Upper lobe of left lung (tissue), 4 donors: Measurements from ENCODE around the gene ZCCHC7.

ENCODE experiments used
- EP300 ChIP-seq, 4 donors: sonication (generic); formaldehyde crosslinking; IDR thresholded peaks; one replicate each; pipeline ENCODE4 v1.5.1; 2017; ENCODE audit warnings: antibody characterized with exemption in 4 of 4, control low read depth in 2 of 4
- POLR2A ChIP-seq, 4 donors: fragments of 450-650 bp; IDR thresholded peaks; one replicate each; pipeline ENCODE4 v1.5.1; 2016 to 2017; ENCODE audit warnings: antibody characterized with exemption in 4 of 4, mild to moderate bottlenecking in 2 of 4
- POLR2AphosphoS5 ChIP-seq, 2 donors: sonication (generic); formaldehyde crosslinking; IDR thresholded peaks; one replicate each; pipeline ENCODE4 v1.5.1; 2017; ENCODE audit warnings: antibody characterized with exemption in 2 of 2
- TF ChIP-seq, protein P1 (sequence below), 6 experiments: fragments of 450-650 bp in 4 of 6; fragments of 200-600 bp in 2 of 6; sonication (generic) in 2 of 6; IDR thresholded peaks; one replicate each; pipeline ENCODE4 v1.5.1; 2016 to 2019; ENCODE audit warnings: antibody characterized with exemption in 6 of 6

DNA sequence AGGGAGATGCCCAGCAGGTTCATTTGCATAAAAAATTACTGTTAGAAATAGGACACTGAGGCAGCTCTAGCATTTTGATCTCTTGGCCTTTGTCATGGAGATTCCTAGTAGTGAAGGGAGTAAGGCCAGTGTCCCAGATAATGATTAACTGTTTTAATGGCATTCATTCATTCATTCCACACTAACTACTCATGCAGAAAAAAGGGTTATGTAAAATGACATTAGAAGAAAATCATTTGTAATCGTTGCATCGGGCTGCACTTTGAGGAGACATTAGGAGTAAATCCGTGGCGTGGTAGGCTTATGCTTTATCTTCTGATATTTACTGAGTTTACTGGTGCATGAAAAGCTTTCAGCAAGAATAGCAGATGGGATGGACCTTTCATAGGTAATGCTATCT, 219.5 kb downstream of the ZCCHC7 start:
- TF ChIP-seq, protein P1, sequence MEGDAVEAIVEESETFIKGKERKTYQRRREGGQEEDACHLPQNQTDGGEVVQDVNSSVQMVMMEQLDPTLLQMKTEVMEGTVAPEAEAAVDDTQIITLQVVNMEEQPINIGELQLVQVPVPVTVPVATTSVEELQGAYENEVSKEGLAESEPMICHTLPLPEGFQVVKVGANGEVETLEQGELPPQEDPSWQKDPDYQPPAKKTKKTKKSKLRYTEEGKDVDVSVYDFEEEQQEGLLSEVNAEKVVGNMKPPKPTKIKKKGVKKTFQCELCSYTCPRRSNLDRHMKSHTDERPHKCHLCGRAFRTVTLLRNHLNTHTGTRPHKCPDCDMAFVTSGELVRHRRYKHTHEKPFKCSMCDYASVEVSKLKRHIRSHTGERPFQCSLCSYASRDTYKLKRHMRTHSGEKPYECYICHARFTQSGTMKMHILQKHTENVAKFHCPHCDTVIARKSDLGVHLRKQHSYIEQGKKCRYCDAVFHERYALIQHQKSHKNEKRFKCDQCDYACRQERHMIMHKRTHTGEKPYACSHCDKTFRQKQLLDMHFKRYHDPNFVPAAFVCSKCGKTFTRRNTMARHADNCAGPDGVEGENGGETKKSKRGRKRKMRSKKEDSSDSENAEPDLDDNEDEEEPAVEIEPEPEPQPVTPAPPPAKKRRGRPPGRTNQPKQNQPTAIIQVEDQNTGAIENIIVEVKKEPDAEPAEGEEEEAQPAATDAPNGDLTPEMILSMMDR (IDR thresholded peaks at IDR 0.05): no peak
- TF ChIP-seq POLR2AphosphoS5 (IDR thresholded peaks at IDR 0.05) (no peak), POLR2A (IDR thresholded peaks at IDR 0.05) (no peak), EP300 (IDR thresholded peaks at IDR 0.05) (no peak)
